IMR-90 (cell line): ENCODE data around the gene RHOB. TPM values are rescaled to one million over a fixed set of nuclear protein-coding genes. Genes with fewer than 3 reads are reported as not detected.

ENCODE experiments used
- ATAC-seq: fragments of 200-7000 bp; cut with Tn5 transposase; 2 replicates; pipeline ENCODE4 v1.9.1; 2020; ENCODE audit warnings: low read depth, mild to moderate bottlenecking, moderate library complexity
- BruUV-seq: library from RNA; stranded (reverse); fragments of 400-500 nt; replicated peaks from 2 replicates; lab custom pipeline; 2021; lab: Mats Ljungman, UMichigan
- CTCF ChIA-PET: fragments of 300-600 bp; formaldehyde crosslinking; extraction: SDS; loops from one replicate; lab custom pipeline; 2021; ENCODE audit warnings: antibody characterized with exemption; lab: Yijun Ruan, JAX
- POLR2A ChIA-PET: fragments of 300-600 bp; sonication (Branson Sonifier 250); formaldehyde crosslinking; loops from one replicate; lab custom pipeline; 2022; ENCODE audit warnings: antibody characterized with exemption; ENCODE audit not compliant: unreplicated experiment; lab: Charles Lee
- DNase-seq: peaks from one replicate; pipeline ENCODE4 v3.0.0; 2013
- H2AFZ ChIP-seq: replicated peaks from 2 replicates; pipeline ENCODE3; 2013; ENCODE audit warnings: low read length, mild to moderate bottlenecking; ENCODE audit not compliant: poor library complexity
- H2AK5ac ChIP-seq: 2 replicates; pipeline ENCODE4 v1.6.1; 2013; ENCODE audit warnings: low read depth, low read length, inconsistent platforms
- H2AK9ac ChIP-seq: replicated peaks from 2 replicates; pipeline ENCODE3; 2013; ENCODE audit warnings: mild to moderate bottlenecking, low read depth, low read length, moderate library complexity; ENCODE audit not compliant: poor library complexity
- H2BK120ac ChIP-seq: 2 replicates; pipeline ENCODE4 v1.6.1; 2013; ENCODE audit warnings: low read depth, low read length, inconsistent platforms
- H2BK15ac ChIP-seq: 3 replicates; pipeline ENCODE4 v1.6.1; 2013; ENCODE audit warnings: low read depth, low read length, inconsistent platforms
- H2BK20ac ChIP-seq: 2 replicates; pipeline ENCODE4 v1.6.1; 2013; ENCODE audit warnings: low read depth, mild to moderate bottlenecking, inconsistent platforms, low read length, moderate library complexity
- H2BK5ac ChIP-seq: 2 replicates; pipeline ENCODE4 v1.6.1; 2013; ENCODE audit warnings: mild to moderate bottlenecking, low read depth, low read length, inconsistent platforms; ENCODE audit not compliant: poor library complexity, severe bottlenecking
- H3K14ac ChIP-seq: replicated peaks from 2 replicates; pipeline ENCODE4 v1.6.1; 2013; ENCODE audit warnings: low read depth, low read length, inconsistent platforms
- H3K18ac ChIP-seq: 2 replicates; pipeline ENCODE4 v1.6.1; 2013; ENCODE audit warnings: low read depth, low read length, control low read depth
- H3K23ac ChIP-seq: 2 replicates; pipeline ENCODE4 v1.6.1; 2013; ENCODE audit warnings: low read depth, low read length, inconsistent platforms
- H3K27ac ChIP-seq: 2 replicates; pipeline ENCODE4 v1.5.1; 2013; ENCODE audit warnings: mild to moderate bottlenecking, control low read depth, low read length; ENCODE audit not compliant: insufficient read depth
- H3K27me3 ChIP-seq: 2 replicates; pipeline ENCODE4 v1.6.1; 2013; ENCODE audit warnings: low read length; ENCODE audit not compliant: control insufficient read depth, insufficient read depth
- H3K36me3 ChIP-seq: 2 replicates; pipeline ENCODE4 v1.6.1; 2013; ENCODE audit warnings: low read length, mixed read lengths; ENCODE audit not compliant: control insufficient read depth, insufficient read depth
- H3K4ac ChIP-seq: 2 replicates; pipeline ENCODE4 v1.6.1; 2013; ENCODE audit warnings: low read depth, low read length, inconsistent platforms
- H3K4me1 ChIP-seq: 2 replicates; pipeline ENCODE4 v1.6.1; 2013; ENCODE audit warnings: low read length, mixed read lengths; ENCODE audit not compliant: control insufficient read depth, insufficient read depth
- H3K4me2 ChIP-seq: 2 replicates; pipeline ENCODE4 v1.6.1; 2013; ENCODE audit warnings: low read depth, mild to moderate bottlenecking, control low read depth, low read length, moderate library complexity
- H3K4me3 ChIP-seq: 2 replicates; pipeline ENCODE4 v1.5.1; 2013; ENCODE audit warnings: low read depth, mild to moderate bottlenecking, control low read depth, low read length, moderate library complexity; ENCODE audit not compliant: insufficient read depth
- H3K56ac ChIP-seq: 2 replicates; pipeline ENCODE4 v1.6.1; 2013; ENCODE audit warnings: low read length, inconsistent platforms; ENCODE audit not compliant: insufficient read depth; ENCODE audit errors: extremely low read depth
- H3K79me1 ChIP-seq, 2 experiments: 2 replicates each; pipeline ENCODE4 v1.6.1; 2013; ENCODE audit warnings: low read length in 2 of 2, inconsistent platforms in 1 of 2, low read depth in 1 of 2
- H3K9ac ChIP-seq: 2 replicates; pipeline ENCODE4 v1.6.1; 2013; ENCODE audit warnings: low read depth, low read length, control low read depth
- H3K9me1 ChIP-seq: 2 replicates; pipeline ENCODE4 v1.6.1; 2013; ENCODE audit warnings: low read length, inconsistent platforms; ENCODE audit not compliant: insufficient read depth
- H3K9me3 ChIP-seq: 2 replicates; pipeline ENCODE4 v1.6.1; 2013; ENCODE audit warnings: low read length; ENCODE audit not compliant: control insufficient read depth, insufficient read depth
- H4K20me1 ChIP-seq: 2 replicates; pipeline ENCODE4 v1.6.1; 2013; ENCODE audit warnings: low read length, inconsistent platforms; ENCODE audit not compliant: insufficient read depth
- H4K5ac ChIP-seq: 2 replicates; pipeline ENCODE4 v1.6.1; 2013; ENCODE audit warnings: mild to moderate bottlenecking, low read depth, low read length, control low read depth
- H4K8ac ChIP-seq, 2 experiments: 2 replicates each; pipeline ENCODE4 v1.6.1; 2013; ENCODE audit warnings: low read depth in 2 of 2, low read length in 2 of 2, control low read depth in 1 of 2, inconsistent platforms in 1 of 2
- H4K91ac ChIP-seq: 2 replicates; pipeline ENCODE4 v1.6.1; 2013; ENCODE audit warnings: low read depth, low read length, inconsistent platforms; ENCODE audit not compliant: insufficient read depth
- CEBPB ChIP-seq: IDR thresholded peaks from 2 replicates; pipeline ENCODE4 v1.6.1; 2012; ENCODE audit warnings: low read depth, low read length, improper control_type of control experiment
- MXI1 ChIP-seq: IDR thresholded peaks from 2 replicates; pipeline ENCODE4 v1.6.1; 2012; ENCODE audit warnings: low read depth, mild to moderate bottlenecking, low read length, moderate library complexity, borderline replicate concordance
- RFX5 ChIP-seq: IDR thresholded peaks from 2 replicates; pipeline ENCODE4 v1.8.0; 2012; ENCODE audit warnings: low read depth, mild to moderate bottlenecking, low read length, moderate library complexity
- WGBS, 2 experiments: methylation state at CpG; one replicate each; pipeline versions ENCODE4 v1.1.5 to v1.1.7; 2013; ENCODE audit warnings: missing lambda C conversion rate in 2 of 2; ENCODE audit not compliant: insufficient read length in 1 of 2; ENCODE audit errors: extremely low coverage in 2 of 2; 5-methylcytosine and 5-hydroxymethylcytosine counted together
- dilution Hi-C: fragments of 300-500 bp; cut with HindIII; formaldehyde crosslinking; loops from one replicate; pipeline ENCODE4 v1.14.3; 2018; ENCODE audit warnings: low sequenced_read_pairs; ENCODE audit not compliant: unreplicated experiment
- in situ Hi-C: fragments of 300-500 bp; cut with MboI; formaldehyde crosslinking; loops from 3 replicates; pipeline ENCODE4 v1.14.3; 2019; ENCODE audit warnings: low sequenced_read_pairs, inconsistent platforms, mixed read lengths
- intact Hi-C: fragments of 100-400 bp; cut with micrococcal nuclease; formaldehyde crosslinking; loops from 2 replicates; pipeline ENCODE4 v1.10.0; 2022
- polyA plus RNA-seq, 3 experiments: library from polyadenylated mRNA; depleted of rRNA; stranded (reverse); fragments of >200 nt; gene quantifications; 2 replicates each; pipeline ENCODE4 v1.2.3, GENCODE V29; 2012; ENCODE audit warnings: low replicate concordance in 1 of 3
- total RNA-seq: library from RNA; depleted of rRNA; stranded (reverse); fragments of >200 nt; gene quantifications from 2 replicates; pipeline ENCODE4 v1.2.3, GENCODE V29; 2012

Gene RHOB
- total and polyA plus RNA-seq, 2 of the 4 experiments (the other 2 are of a cell fraction): 112 to 149 TPM

DNA sequence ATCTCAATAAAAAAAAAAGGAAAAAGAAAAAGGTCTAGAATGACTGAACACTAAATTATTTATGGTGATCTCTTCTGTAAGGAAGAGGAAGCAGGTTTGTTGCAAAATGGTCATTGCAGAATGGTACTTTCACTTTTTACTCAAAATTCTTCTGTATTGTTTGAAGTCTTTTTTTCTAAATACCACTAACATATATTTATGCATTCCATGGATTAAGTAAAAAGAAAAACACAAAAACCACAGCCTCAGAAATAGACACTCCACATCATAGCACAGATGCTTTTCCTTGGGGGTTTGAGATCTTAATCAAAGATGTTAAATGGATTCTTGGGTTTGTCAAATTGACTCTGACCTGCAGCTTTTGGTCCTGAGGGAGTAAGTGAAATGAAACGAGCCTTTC, 47.4 kb downstream of the RHOB start:
- dilution Hi-C loops: no loop called here
- no peaks in the 10 kb centered on the region for H3K79me1 ChIP-seq
- no peak overlapping the region for H3K14ac ChIP-seq
- peak overlapping the region; percentile 6; the same call in 1 of the 2 replicates for H3K23ac ChIP-seq
- intact Hi-C loops: loop anchor here (2.0 kb wide), 1 partner anchor 43 kb away; no protein-coding TSS in a partner anchor
- peak overlapping the region in 1 of 2 experiments; percentile 37; a peak in 1 of 4 replicates for H4K8ac ChIP-seq
- no peaks in the 10 kb centered on the region for H3K9me3 ChIP-seq
- H3K4me2 ChIP-seq: peak overlapping the region; percentile 37
- no TSS peak for BruUV-seq
- no peak overlapping the region for H2AFZ ChIP-seq
- H2AK5ac ChIP-seq: peak overlapping the region; percentile 25; the same call in 1 of the 2 replicates
- H3K36me3 ChIP-seq: no peaks in the 10 kb centered on the region
- H3K4ac ChIP-seq: peak overlapping the region; percentile 52
- in situ Hi-C loops: loop anchor here (5.0 kb wide), 1 partner anchor 42 kb away; no protein-coding TSS in a partner anchor
- H3K4me3 ChIP-seq: no peak overlapping the region
- peak overlapping the region; percentile 34 for H3K9ac ChIP-seq
- DNase-seq (peak; percentile 82), ATAC-seq (peak; percentile 70)
- peak overlapping the region; percentile 36; the same call in 1 of the 2 replicates for H2BK120ac ChIP-seq
- H2BK15ac ChIP-seq: peak overlapping the region; percentile 60; the same call in 1 of the 3 replicates
- peak overlapping the region; percentile 10 for H2BK5ac ChIP-seq
- H3K4me1 ChIP-seq: peaks cover 12% of the 10 kb centered on the region
- H4K5ac ChIP-seq: peak overlapping the region; percentile 31
- H3K27ac ChIP-seq: peak overlapping the region; percentile 87
- no peaks in the 10 kb centered on the region for H3K27me3 ChIP-seq
- no peak overlapping the region for H2AK9ac ChIP-seq
- H4K20me1 ChIP-seq: no peaks in the 10 kb centered on the region; the same call in 1 of the 2 replicates
- ChIA-PET POLR2A (no interaction called here), CTCF (no interaction called here)
- H3K18ac ChIP-seq: peak overlapping the region; percentile 92
- no CpG with 5 or more reads among the region's 1 CpG for WGBS, 2 experiments
- H3K56ac ChIP-seq: no peak overlapping the region
- H3K9me1 ChIP-seq: peaks cover 14% of the 10 kb centered on the region
- peak overlapping the region; percentile 75 for H4K91ac ChIP-seq
- no peak for TF ChIP-seq MXI1
- TF ChIP-seq CEBPB: peak; percentile 41; the same call in 1 of the 2 replicates
- no peak for TF ChIP-seq RFX5
- H2BK20ac ChIP-seq: peak overlapping the region; percentile 69; the same call in 1 of the 2 replicates
